T-helper 1 cell treated with Interleukin-12 subunit alpha and Interleukin-12 subunit beta and Interleukin-4 antibody, amounts not matched to agents 30 ng/mL and 1 ng/mL, for 36 hours (primary cell): Measurements from ENCODE around the gene ANKRD44. TPM values are rescaled to one million over a fixed set of nuclear protein-coding genes. Genes with fewer than 3 reads are reported as not detected.

Experiments used
- intact Hi-C: fragments of 100-400 bp; cut with micrococcal nuclease; formaldehyde crosslinking; loops from one replicate; pipeline ENCODE4 v1.15.1; 2024
- total RNA-seq: library from RNA; stranded (reverse); gene quantifications from 2 replicates; pipeline ENCODE4 v1.2.3, GENCODE V29; 2022

The ANKRD44 gene
- total RNA-seq, 1 donor from 2014 or later, result 256 TPM

GRCh38 chr2:197265924-197266323 is 44.7 kb downstream of the ANKRD44 start:
- intact Hi-C loops, result loop anchor here (1.0 to 5.0 kb wide), 5 partner anchors 11 to 844 kb away; no protein-coding TSS in a partner anchor

- intact Hi-C loops, result loop anchor here (5.0 kb wide), 1 partner anchor 843 kb away; no protein-coding TSS in a partner anchor
Observed at GRCh38 chr2:197265036-197265435, 45.5 kb downstream of the ANKRD44 start.

GRCh38 chr2:197264332-197264731 is 46.2 kb downstream of the ANKRD44 start:
- intact Hi-C loops, result no loop called here

GRCh38 chr2:197263077-197263476 is 47.5 kb downstream of the ANKRD44 start:
- intact Hi-C loops, result no loop called here

- intact Hi-C loops, result no loop called here
Observed at GRCh38 chr2:197261808-197262226, 48.8 kb downstream of the ANKRD44 start.

GRCh38 chr2:197259470-197259999 is 51.0 kb downstream of the ANKRD44 start:
- intact Hi-C loops, result loop anchor here (5.0 kb wide), 1 partner anchor 332 kb away; the partner anchor contains the start of gene PGAP1

- intact Hi-C loops, result loop anchor here (5.0 kb wide), 1 partner anchor 331 kb away; the partner anchor contains the start of gene PGAP1
Observed at GRCh38 chr2:197258580-197258979, 52.0 kb downstream of the ANKRD44 start.

- intact Hi-C loops, result loop anchor here (5.0 kb wide), 1 partner anchor 329 kb away; the partner anchor contains the start of gene PGAP1
Observed at GRCh38 chr2:197256547-197257170, 53.9 kb downstream of the ANKRD44 start.

GRCh38 chr2:197256021-197256420 is 54.6 kb downstream of the ANKRD44 start:
- intact Hi-C loops, result loop anchor here (5.0 kb wide), 1 partner anchor 329 kb away; the partner anchor contains the start of gene PGAP1

GRCh38 chr2:197255543-197255942 is 55.0 kb downstream of the ANKRD44 start:
- intact Hi-C loops, result loop anchor here (1.0 to 5.0 kb wide), 10 partner anchors 11 to 328 kb away; partner anchors contain the start of gene PGAP1

GRCh38 chr2:197254776-197255530 is 55.6 kb downstream of the ANKRD44 start:
- intact Hi-C loops, result loop anchor here (1.0 to 5.0 kb wide), 10 partner anchors 11 to 328 kb away; partner anchors contain the start of gene PGAP1

GRCh38 chr2:197251576-197251975 is 59.0 kb downstream of the ANKRD44 start:
- intact Hi-C loops, result no loop called here

- intact Hi-C loops, result no loop called here
Observed at GRCh38 chr2:197251163-197251562, 59.4 kb downstream of the ANKRD44 start.

- intact Hi-C loops, result no loop called here
Observed at GRCh38 chr2:197250084-197250397, 60.5 kb downstream of the ANKRD44 start.

- intact Hi-C loops, result no loop called here
Observed at GRCh38 chr2:197249381-197250083, 61.0 kb downstream of the ANKRD44 start.

GRCh38 chr2:197248623-197249022 is 62.0 kb downstream of the ANKRD44 start:
- intact Hi-C loops, result loop anchor here (1.0 kb wide), 1 partner anchor 9 kb away; no protein-coding TSS in a partner anchor

- intact Hi-C loops, result loop anchor here (1.0 kb wide), 1 partner anchor 9 kb away; no protein-coding TSS in a partner anchor
Observed at GRCh38 chr2:197248001-197248401, 62.6 kb downstream of the ANKRD44 start.

- intact Hi-C loops, result no loop called here
Observed at GRCh38 chr2:197247083-197247482, 63.5 kb downstream of the ANKRD44 start.

GRCh38 chr2:197245829-197246804 is 64.5 kb downstream of the ANKRD44 start:
- intact Hi-C loops, result no loop called here

- intact Hi-C loops, result no loop called here
Observed at GRCh38 chr2:197244349-197244748, 66.2 kb downstream of the ANKRD44 start.
